SK-N-SH (cell line): ENCODE results near the gene XCL1. TPM values are rescaled to one million over a fixed set of nuclear protein-coding genes. Genes with fewer than 3 reads are reported as not detected.

ENCODE experiments used
- CTCF ChIA-PET: fragments of 300-600, 350-600 bp; formaldehyde crosslinking; extraction: SDS; loops from one replicate; lab custom pipeline; 2021; lab: Yijun Ruan, JAX
- POLR2A ChIA-PET: fragments of 350-600 bp; sonication (Branson Sonifier 250); formaldehyde crosslinking; extraction: SDS; loops from one replicate; lab custom pipeline; 2020; ENCODE audit warnings: antibody characterized with exemption, inconsistent platforms; lab: Yijun Ruan, JAX
- DNase-seq: peaks from one replicate; pipeline ENCODE4 v3.0.0; 2012
- H2AFZ ChIP-seq: fragments of 200-600 bp; sonication (generic); 2 replicates; pipeline ENCODE4 v1.8.1; 2016; ENCODE audit warnings: antibody characterized with exemption, mild to moderate bottlenecking, low read depth
- H3F3A ChIP-seq: fragments of 200-600 bp; sonication (generic); replicated peaks from 2 replicates; pipeline ENCODE3; 2016; ENCODE audit warnings: antibody characterized with exemption, mild to moderate bottlenecking; ENCODE audit not compliant: insufficient read depth
- H3K27ac ChIP-seq, 2 experiments: fragments of 200-500 bp in 1 of 2; fragments of 200-600 bp in 1 of 2; sonication (Bioruptor generic) in 1 of 2; sonication (generic), shearing (Covaris generic) in 1 of 2; 2 replicates each; pipeline versions ENCODE4 v1.5.1 to v1.6.1; 2014 to 2016; ENCODE audit warnings: low read depth in 2 of 2, inconsistent platforms in 1 of 2, low read length in 1 of 2, mild to moderate bottlenecking in 1 of 2, mixed read lengths in 1 of 2
- H3K27me3 ChIP-seq: fragments of 200-600 bp; sonication (generic), shearing (Covaris generic); 2 replicates; pipeline ENCODE4 v1.6.1; 2016; ENCODE audit warnings: mixed run types; ENCODE audit not compliant: insufficient read depth
- H3K36me3 ChIP-seq, 2 experiments: fragments of 200-500 bp in 1 of 2; fragments of 200-600 bp in 1 of 2; sonication (Bioruptor generic) in 1 of 2; sonication (generic) in 1 of 2; replicated peaks in 1 of 2; 2 replicates each; pipeline versions ENCODE3 to v1.5.1; 2014 to 2016; ENCODE audit warnings: low read length in 1 of 2, mild to moderate bottlenecking in 1 of 2; ENCODE audit not compliant: insufficient read depth in 2 of 2, control insufficient read depth in 1 of 2
- H3K4me1 ChIP-seq, 2 experiments: fragments of 200-500 bp in 1 of 2; fragments of 200-600 bp in 1 of 2; sonication (Bioruptor generic) in 1 of 2; sonication (generic), shearing (Covaris generic) in 1 of 2; 2 replicates each; pipeline versions ENCODE4 v1.5.1 to v1.6.1; 2014 to 2016; ENCODE audit warnings: low read depth in 1 of 2, low read length in 1 of 2, mixed run types in 1 of 2; ENCODE audit not compliant: insufficient read depth in 2 of 2, control insufficient read depth in 1 of 2
- H3K4me2 ChIP-seq: fragments of 200-600 bp; sonication (generic), shearing (Covaris generic); 2 replicates; pipeline ENCODE4 v1.6.1; 2017; ENCODE audit warnings: mixed run types
- H3K4me3 ChIP-seq, 2 experiments: fragments of 200-500 bp in 1 of 2; fragments of 200-600 bp in 1 of 2; sonication (Bioruptor generic) in 1 of 2; sonication (generic), shearing (Covaris generic) in 1 of 2; 2 replicates each; pipeline versions ENCODE4 v1.5.1 to v1.8.1; 2014 to 2016; ENCODE audit warnings: low read depth in 2 of 2, inconsistent platforms in 1 of 2, low read length in 1 of 2, mild to moderate bottlenecking in 1 of 2, mixed read lengths in 1 of 2, moderate library complexity in 1 of 2
- H3K79me2 ChIP-seq: fragments of 200-600 bp; sonication (generic); 2 replicates; pipeline ENCODE4 v1.8.1; 2017; ENCODE audit warnings: mild to moderate bottlenecking; ENCODE audit not compliant: insufficient read depth
- H3K9ac ChIP-seq: fragments of 200-600 bp; sonication (generic); 2 replicates; pipeline ENCODE4 v1.6.1; 2017; ENCODE audit warnings: mixed run types
- H3K9me2 ChIP-seq: fragments of 200-600 bp; sonication (generic); 2 replicates; pipeline ENCODE4 v1.6.1; 2017; ENCODE audit warnings: mixed run types
- H3K9me3 ChIP-seq: fragments of 200-600 bp; sonication (generic); 2 replicates; pipeline ENCODE4 v1.6.1; 2017; ENCODE audit warnings: mixed run types, mild to moderate bottlenecking, moderate library complexity
- H4K20me1 ChIP-seq: fragments of 200-600 bp; sonication (generic); 2 replicates; pipeline ENCODE4 v1.6.1; 2017; ENCODE audit warnings: mild to moderate bottlenecking, mixed run types; ENCODE audit not compliant: insufficient read depth
- CHD2 ChIP-seq: fragments of 150-350 bp; IDR thresholded peaks from 2 replicates; pipeline ENCODE4 v1.6.1; 2018; ENCODE audit warnings: low read length; ENCODE audit not compliant: partially characterized antibody
- ELF1 ChIP-seq: IDR thresholded peaks from 2 replicates; pipeline ENCODE4 v1.4.0; 2012
- EP300 ChIP-seq, 2 experiments: IDR thresholded peaks; 2 replicates each; pipeline versions ENCODE4 v1.4.0 to v1.6.1; 2012; ENCODE audit warnings: borderline replicate concordance in 1 of 2, low read depth in 1 of 2, low read length in 1 of 2
- EZH2phosphoT487 ChIP-seq: fragments of 200-600 bp; sonication (generic); IDR thresholded peaks from 2 replicates; pipeline ENCODE4 v1.6.1; 2017; ENCODE audit warnings: low read depth, mixed run types, mild to moderate bottlenecking, antibody characterized with exemption, moderate library complexity, borderline replicate concordance
- FOSL2 ChIP-seq: IDR thresholded peaks from 2 replicates; pipeline ENCODE4 v1.4.0; 2012; ENCODE audit warnings: low read depth, mild to moderate bottlenecking, moderate library complexity, borderline replicate concordance
- FOXJ3 ChIP-seq: sonication (generic); formaldehyde crosslinking; IDR thresholded peaks from 2 replicates; pipeline ENCODE4 v1.5.1; 2020; ENCODE audit warnings: mild to moderate bottlenecking, missing genetic modification reagents
- FOXM1 ChIP-seq: IDR thresholded peaks from 2 replicates; pipeline ENCODE4 v1.4.0; 2012; ENCODE audit warnings: low read depth, mild to moderate bottlenecking
- JUND ChIP-seq: IDR thresholded peaks from 2 replicates; pipeline ENCODE4 v1.4.0; 2012
- MEF2A ChIP-seq: IDR thresholded peaks from 2 replicates; pipeline ENCODE4 v1.4.0; 2012; ENCODE audit warnings: low read depth, borderline replicate concordance
- MXI1 ChIP-seq: IDR thresholded peaks from 2 replicates; pipeline ENCODE4 v1.6.1; 2012; ENCODE audit warnings: mild to moderate bottlenecking, low read depth, low read length, improper control_type of control experiment
- NFIC ChIP-seq: IDR thresholded peaks from 2 replicates; pipeline ENCODE4 v1.4.0; 2012; ENCODE audit warnings: borderline replicate concordance
- NRF1 ChIP-seq: IDR thresholded peaks from 2 replicates; pipeline ENCODE4 v1.6.1; 2012; ENCODE audit warnings: low read depth, mild to moderate bottlenecking, low read length
- POLR2AphosphoS5 ChIP-seq: IDR thresholded peaks from 2 replicates; pipeline ENCODE4 v1.6.1; 2012; ENCODE audit warnings: low read depth, low read length
- RCOR1 ChIP-seq: fragments of 150-350 bp; IDR thresholded peaks from 2 replicates; pipeline ENCODE4 v1.6.1; 2017; ENCODE audit warnings: antibody characterized with exemption, low read length
- SIN3A ChIP-seq: IDR thresholded peaks from 2 replicates; pipeline ENCODE4 v1.6.1; 2012; ENCODE audit warnings: low read depth, mild to moderate bottlenecking, low read length, moderate library complexity, borderline replicate concordance
- SMC3 ChIP-seq: IDR thresholded peaks from 2 replicates; pipeline ENCODE4 v1.6.1; 2012; ENCODE audit warnings: low read depth, low read length, improper control_type of control experiment
- TCF12 ChIP-seq: IDR thresholded peaks from 2 replicates; pipeline ENCODE4 v1.4.0; 2012
- TEAD4 ChIP-seq: IDR thresholded peaks from 2 replicates; pipeline ENCODE4 v1.4.0; 2012; ENCODE audit warnings: mild to moderate bottlenecking, borderline replicate concordance; ENCODE audit not compliant: insufficient read depth
- YY1 ChIP-seq: IDR thresholded peaks from 2 replicates; pipeline ENCODE4 v1.4.0; 2012; ENCODE audit warnings: low read depth, mild to moderate bottlenecking
- WGBS: methylation state at CpG from one replicate; pipeline ENCODE4 v1.1.6; 2017; ENCODE audit warnings: low lambda C conversion rate; 5-methylcytosine and 5-hydroxymethylcytosine counted together
- polyA plus RNA-seq, 3 experiments: library from polyadenylated mRNA; depleted of rRNA; stranded (reverse); fragments of >200 nt; gene quantifications; 2 replicates each; pipeline ENCODE4 v1.2.3, GENCODE V29; 2012
- TF ChIP-seq, protein P1 (sequence below): fragments of 200-600 bp; sonication (generic); IDR thresholded peaks from 2 replicates; pipeline ENCODE4 v1.6.1; 2017; ENCODE audit warnings: antibody characterized with exemption, mild to moderate bottlenecking, moderate library complexity
- TF ChIP-seq, protein P2 (sequence below): fragments of 150-350 bp; IDR thresholded peaks from 2 replicates; pipeline ENCODE4 v1.6.1; 2016; ENCODE audit warnings: mild to moderate bottlenecking, low read depth, low read length
- TF ChIP-seq, protein P3 (sequence below): IDR thresholded peaks from 2 replicates; pipeline ENCODE4 v1.4.0; 2012; ENCODE audit warnings: low read depth
- TF ChIP-seq, protein P4 (sequence below): IDR thresholded peaks from 2 replicates; pipeline ENCODE4 v1.4.0; 2012; ENCODE audit warnings: low read depth, borderline replicate concordance

XCL1 gene
- polyA plus RNA-seq, 1 of the 3 experiments (the other 2 are of a cell fraction): not detected

DNA sequence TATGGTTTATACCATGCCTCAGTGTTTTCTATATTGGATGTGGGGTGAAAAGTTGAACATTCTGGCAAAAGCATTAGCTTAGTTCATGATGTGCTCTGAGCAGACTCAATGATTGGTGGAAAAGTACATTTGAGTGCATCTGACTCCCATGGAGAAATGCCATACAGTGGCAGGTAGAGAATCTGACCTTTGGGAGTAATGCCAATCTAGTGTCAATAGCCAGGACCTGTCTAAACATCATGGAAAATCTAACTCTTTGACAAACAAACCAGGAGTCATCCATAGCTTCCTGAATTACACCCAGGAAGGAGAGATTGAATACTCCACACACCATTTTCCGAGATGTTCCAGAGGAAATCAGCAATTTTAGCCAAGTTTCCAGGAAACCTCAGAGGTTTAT lies 51.0 kb downstream of the XCL1 start:
- no peak for DNase-seq
- peaks cover 16% of the 10 kb centered on the region for H3F3A ChIP-seq
- no peak overlapping the region for H3K27ac ChIP-seq
- H3K9me2 ChIP-seq: no peaks in the 10 kb centered on the region
- peaks cover 0 to 15% of the 10 kb centered on the region in 2 experiments for H3K4me1 ChIP-seq
- 79% methylated on average over 1 of the region's 1 CpG for WGBS
- no peak for TF ChIP-seq NRF1
- TF ChIP-seq, protein P1, sequence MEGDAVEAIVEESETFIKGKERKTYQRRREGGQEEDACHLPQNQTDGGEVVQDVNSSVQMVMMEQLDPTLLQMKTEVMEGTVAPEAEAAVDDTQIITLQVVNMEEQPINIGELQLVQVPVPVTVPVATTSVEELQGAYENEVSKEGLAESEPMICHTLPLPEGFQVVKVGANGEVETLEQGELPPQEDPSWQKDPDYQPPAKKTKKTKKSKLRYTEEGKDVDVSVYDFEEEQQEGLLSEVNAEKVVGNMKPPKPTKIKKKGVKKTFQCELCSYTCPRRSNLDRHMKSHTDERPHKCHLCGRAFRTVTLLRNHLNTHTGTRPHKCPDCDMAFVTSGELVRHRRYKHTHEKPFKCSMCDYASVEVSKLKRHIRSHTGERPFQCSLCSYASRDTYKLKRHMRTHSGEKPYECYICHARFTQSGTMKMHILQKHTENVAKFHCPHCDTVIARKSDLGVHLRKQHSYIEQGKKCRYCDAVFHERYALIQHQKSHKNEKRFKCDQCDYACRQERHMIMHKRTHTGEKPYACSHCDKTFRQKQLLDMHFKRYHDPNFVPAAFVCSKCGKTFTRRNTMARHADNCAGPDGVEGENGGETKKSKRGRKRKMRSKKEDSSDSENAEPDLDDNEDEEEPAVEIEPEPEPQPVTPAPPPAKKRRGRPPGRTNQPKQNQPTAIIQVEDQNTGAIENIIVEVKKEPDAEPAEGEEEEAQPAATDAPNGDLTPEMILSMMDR: no peak
- TF ChIP-seq, protein P2, sequence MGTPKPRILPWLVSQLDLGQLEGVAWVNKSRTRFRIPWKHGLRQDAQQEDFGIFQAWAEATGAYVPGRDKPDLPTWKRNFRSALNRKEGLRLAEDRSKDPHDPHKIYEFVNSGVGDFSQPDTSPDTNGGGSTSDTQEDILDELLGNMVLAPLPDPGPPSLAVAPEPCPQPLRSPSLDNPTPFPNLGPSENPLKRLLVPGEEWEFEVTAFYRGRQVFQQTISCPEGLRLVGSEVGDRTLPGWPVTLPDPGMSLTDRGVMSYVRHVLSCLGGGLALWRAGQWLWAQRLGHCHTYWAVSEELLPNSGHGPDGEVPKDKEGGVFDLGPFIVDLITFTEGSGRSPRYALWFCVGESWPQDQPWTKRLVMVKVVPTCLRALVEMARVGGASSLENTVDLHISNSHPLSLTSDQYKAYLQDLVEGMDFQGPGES: no peak
- no peak overlapping the region for H2AFZ ChIP-seq
- ChIA-PET POLR2A (no interaction called here), CTCF (interaction anchor here (1.0 kb wide), 1 partner anchor 721 kb away, joined by 3 read pairs; no protein-coding TSS in a partner anchor)
- H4K20me1 ChIP-seq: no peaks in the 10 kb centered on the region
- no peak overlapping the region for H3K4me2 ChIP-seq
- no peaks in the 10 kb centered on the region for H3K27me3 ChIP-seq
- H3K4me3 ChIP-seq: no peak overlapping the region
- H3K36me3 ChIP-seq: no peaks in the 10 kb centered on the region
- H3K9ac ChIP-seq: no peak overlapping the region
- no peaks in the 10 kb centered on the region for H3K9me3 ChIP-seq
- no peaks in the 10 kb centered on the region for H3K79me2 ChIP-seq

DNA sequence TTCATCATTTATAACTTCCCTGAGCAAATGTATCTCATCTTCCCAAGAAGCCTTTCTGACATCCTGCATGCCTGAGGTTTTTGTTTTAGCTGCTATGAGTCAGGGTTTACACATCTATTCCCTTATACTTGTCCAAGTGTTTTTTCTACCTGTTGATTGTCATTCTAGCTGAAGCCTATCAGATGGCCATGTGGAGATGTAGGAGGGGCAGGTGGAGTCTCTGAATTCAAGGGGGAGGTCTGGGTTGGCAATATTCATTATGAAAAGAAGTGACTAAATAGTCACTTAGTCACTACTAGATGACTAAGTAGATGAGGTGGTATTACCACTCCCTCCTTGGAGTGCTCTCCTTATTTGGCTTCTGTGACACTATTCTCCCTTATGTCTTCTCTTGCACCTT lies 52.4 kb downstream of the XCL1 start:
- no peaks in the 10 kb centered on the region for H3K36me3 ChIP-seq
- no peaks in the 10 kb centered on the region for H3K79me2 ChIP-seq
- CTCF ChIA-PET: interaction anchor here (1.1 kb wide), 1 partner anchor 9 kb away, joined by 4 read pairs; no protein-coding TSS in a partner anchor
- H3K27ac ChIP-seq: peak overlapping the region; percentile 59 to 81
- H3K27me3 ChIP-seq: no peaks in the 10 kb centered on the region
- H3K4me3 ChIP-seq: no peak overlapping the region
- H3K9me2 ChIP-seq: no peaks in the 10 kb centered on the region
- H3F3A ChIP-seq: peaks cover 4% of the 10 kb centered on the region
- H3K9ac ChIP-seq: no peak overlapping the region; the same call in 1 of the 2 replicates
- no peak overlapping the region for H3K4me2 ChIP-seq
- DNase-seq: no peak
- no peaks in the 10 kb centered on the region for H3K9me3 ChIP-seq
- no peaks in the 10 kb centered on the region for H4K20me1 ChIP-seq
- 0 out of 2 replicates have a peak overlapping the region, but pooled peaks have one; percentile 17 for H2AFZ ChIP-seq
- peaks cover 0 to 4% of the 10 kb centered on the region in 2 experiments; a peak in 2 of 4 replicates for H3K4me1 ChIP-seq
- POLR2A ChIA-PET: no interaction called here
- TF ChIP-seq FOXJ3 (CRISPR knock-in tag) (no peak), SMC3 (no peak), ELF1 (no peak), MEF2A (0 out of 2 replicates have a peak, but pooled peaks have one; percentile 39), EZH2phosphoT487 (no peak), TCF12 (peak; percentile 93), FOSL2 (peak; percentile 81), MXI1 (no peak), RCOR1 (no peak), JUND (peak; percentile 85), EP300 (IDR thresholded peaks at IDR 0.05; ENCODE audit: borderline replicate concordance in 1 of 2, low read depth in 1 of 2, low read length in 1 of 2) (peak in 1 of 2 experiments; percentile 77; a peak in 2 of 4 replicates), CHD2 (no peak), SIN3A (no peak), NRF1 (no peak), TEAD4 (peak; percentile 60; the same call in 1 of the 2 replicates), POLR2AphosphoS5 (peak; percentile 35; the same call in 1 of the 2 replicates), YY1 (no peak), NFIC (peak; percentile 56; the same call in 1 of the 2 replicates), FOXM1 (peak; percentile 43; the same call in 1 of the 2 replicates)
- TF ChIP-seq, protein P3, sequence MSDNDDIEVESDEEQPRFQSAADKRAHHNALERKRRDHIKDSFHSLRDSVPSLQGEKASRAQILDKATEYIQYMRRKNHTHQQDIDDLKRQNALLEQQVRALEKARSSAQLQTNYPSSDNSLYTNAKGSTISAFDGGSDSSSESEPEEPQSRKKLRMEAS: 0 out of 2 replicates have a peak, but pooled peaks have one; percentile 54
- TF ChIP-seq, protein P1: no peak
- TF ChIP-seq, protein P4, sequence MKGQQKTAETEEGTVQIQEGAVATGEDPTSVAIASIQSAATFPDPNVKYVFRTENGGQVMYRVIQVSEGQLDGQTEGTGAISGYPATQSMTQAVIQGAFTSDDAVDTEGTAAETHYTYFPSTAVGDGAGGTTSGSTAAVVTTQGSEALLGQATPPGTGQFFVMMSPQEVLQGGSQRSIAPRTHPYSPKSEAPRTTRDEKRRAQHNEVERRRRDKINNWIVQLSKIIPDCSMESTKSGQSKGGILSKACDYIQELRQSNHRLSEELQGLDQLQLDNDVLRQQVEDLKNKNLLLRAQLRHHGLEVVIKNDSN: no peak
